ENCODE data around the gene TBX4. TPM values are rescaled to one million over a fixed set of nuclear protein-coding genes. Genes with fewer than 3 reads are reported as not detected.

TBX4 gene
- total RNA-seq, 4 donors from 2014 or later = 2.4 TPM; not detected in 3

- no peaks in the 10 kb centered on the region for H3K36me3 ChIP-seq
- TF ChIP-seq CTCF (IDR thresholded peaks at IDR 0.05) (no peak), POLR2A (IDR thresholded peaks at IDR 0.05) (no peak), POLR2AphosphoS5 (IDR thresholded peaks at IDR 0.05) (no peak), EP300 (IDR thresholded peaks at IDR 0.05; ENCODE audit: low read depth) (no peak)
- peaks cover 5 to 23% (median 18%) of the 10 kb centered on the region in 4 donors for H3K4me1 ChIP-seq
- H3K27me3 ChIP-seq = peaks cover 62% of the 10 kb centered on the region
- WGBS, 2 donors (ENCODE audit: low coverage in 1 of 2) = 12% methylated on average over 26 of the region's 55 CpGs; no CpG with 5 or more reads in 1 of the 2 donors
- peak overlapping the region in 3 of 4 donors; percentile 11 to 38 (median 13) for H3K4me3 ChIP-seq
- in situ Hi-C loops (cut with MboI; ENCODE audit: low pct_ligation_motif_present in 1 of 4, low pct_unique_long_range_greater_than_20kb in 1 of 4, low sequenced_read_pairs in 3 of 4) (no loop called here), intact Hi-C loops (cut with DNase I; ENCODE audit: low total_unique reads) (no loop called here)
- H3K9me3 ChIP-seq = no peaks in the 10 kb centered on the region
- H3K27ac ChIP-seq = no peak overlapping the region
- no peak for DNase-seq
Observed at GRCh38 chr17:61461967-61462718, 9.9 kb downstream of the TBX4 start.

- in situ Hi-C loops (cut with MboI; ENCODE audit: low pct_ligation_motif_present in 1 of 4, low pct_unique_long_range_greater_than_20kb in 1 of 4, low sequenced_read_pairs in 3 of 4) (no loop called here), intact Hi-C loops (cut with DNase I; ENCODE audit: low total_unique reads) (no loop called here)
- no peak for DNase-seq
- H3K9me3 ChIP-seq = no peaks in the 10 kb centered on the region
- peaks cover 55% of the 10 kb centered on the region for H3K27me3 ChIP-seq
- no peak for TF ChIP-seq POLR2AphosphoS5 (IDR thresholded peaks at IDR 0.05)
- TF ChIP-seq POLR2A (IDR thresholded peaks at IDR 0.05) = no peak
- no peak for TF ChIP-seq CTCF (IDR thresholded peaks at IDR 0.05)
- no peak for TF ChIP-seq EP300 (IDR thresholded peaks at IDR 0.05; ENCODE audit: low read depth)
- WGBS, 2 donors (ENCODE audit: low coverage in 1 of 2) = 51% methylated on average over 9 of the region's 10 CpGs; no CpG with 5 or more reads in 1 of the 2 donors
- H3K27ac ChIP-seq = no peak overlapping the region
- no peaks in the 10 kb centered on the region for H3K36me3 ChIP-seq
- H3K4me1 ChIP-seq = peaks cover 5 to 18% (median 14%) of the 10 kb centered on the region in 4 donors
- H3K4me3 ChIP-seq = no peak overlapping the region
Observed at GRCh38 chr17:61462719-61463315, 10.6 kb downstream of the TBX4 start.

- H3K9me3 ChIP-seq = no peaks in the 10 kb centered on the region
- H3K27me3 ChIP-seq = peaks cover 48% of the 10 kb centered on the region
- H3K36me3 ChIP-seq = no peaks in the 10 kb centered on the region
- no peak overlapping the region for H3K27ac ChIP-seq
- TF ChIP-seq POLR2AphosphoS5 (IDR thresholded peaks at IDR 0.05) = no peak
- no peak for TF ChIP-seq EP300 (IDR thresholded peaks at IDR 0.05; ENCODE audit: low read depth)
- TF ChIP-seq POLR2A (IDR thresholded peaks at IDR 0.05) = no peak
- no peak for TF ChIP-seq CTCF (IDR thresholded peaks at IDR 0.05)
- 70 to 77% methylated on average over 2 to 11 of the region's 12 CpGs for WGBS, 2 donors (ENCODE audit: low coverage in 1 of 2)
- intact Hi-C loops (cut with DNase I; ENCODE audit: low total_unique reads) (no loop called here), in situ Hi-C loops (cut with MboI; ENCODE audit: low pct_ligation_motif_present in 1 of 4, low pct_unique_long_range_greater_than_20kb in 1 of 4, low sequenced_read_pairs in 3 of 4) (no loop called here)
- no peak overlapping the region for H3K4me3 ChIP-seq
- peaks cover 5 to 18% (median 14%) of the 10 kb centered on the region in 4 donors for H3K4me1 ChIP-seq
- no peak for DNase-seq
Observed at GRCh38 chr17:61463316-61464129, 11.3 kb downstream of the TBX4 start.

Data from transverse colon (tissue), 4 donors.